Lower lobe of right lung (tissue), 2 donors: ENCODE data around the gene CAMK2D. TPM values are rescaled to one million over a fixed set of nuclear protein-coding genes. Genes with fewer than 3 reads are reported as not detected.
A peak's percentile ranks its signal among the peaks of the same experiment; 100 is the strongest.

Source experiments
- ATAC-seq, 2 donors: fragments of 200-7000 bp; cut with Tn5 transposase; one replicate each; pipeline ENCODE4 v1.9.1; 2020 to 2022; ENCODE audit warnings: mild to moderate bottlenecking in 2 of 2, moderate library complexity in 2 of 2
- DNase-seq: peaks from one replicate; pipeline ENCODE4 v3.0.0-alpha.2; 2020
- H3K27ac ChIP-seq: fragments of 200-600 bp; one replicate; pipeline ENCODE4 v1.8.0; 2022
- H3K27me3 ChIP-seq: fragments of 200-600 bp; one replicate; pipeline ENCODE4 v1.8.0; 2022; ENCODE audit warnings: low read depth
- H3K36me3 ChIP-seq: fragments of 200-600 bp; one replicate; pipeline ENCODE4 v1.8.0; 2022; ENCODE audit warnings: mild to moderate bottlenecking
- H3K4me1 ChIP-seq: fragments of 200-600 bp; one replicate; pipeline ENCODE4 v1.8.0; 2022
- H3K4me3 ChIP-seq: fragments of 200-600 bp; one replicate; pipeline ENCODE4 v1.8.0; 2022; ENCODE audit warnings: mild to moderate bottlenecking
- H3K9me3 ChIP-seq: fragments of 200-600 bp; one replicate; pipeline ENCODE4 v1.8.0; 2022
- intact Hi-C: fragments of 100-400 bp; cut with DNase I; formaldehyde crosslinking; loops from one replicate; pipeline ENCODE4 v1.11.0; 2022
- total RNA-seq: library from RNA; stranded (reverse); fragmentation: NEBNext Ultra II Directional; extraction: Animal tissue kit (Norgen Biotek cat#: 25700); gene quantifications from one replicate; pipeline ENCODE4 v1.2.1, GENCODE V29; 2021
- TF ChIP-seq, protein P1 (sequence below): fragments of 200-600 bp; IDR thresholded peaks from one replicate; pipeline ENCODE4 v1.8.0; 2022; ENCODE audit warnings: antibody characterized with exemption, mild to moderate bottlenecking
- donor health status: DM: no; HTN: yes; CAD: no; lungs with severe emphysema.

Gene CAMK2D
- total RNA-seq, 1 donor from 2014 or later: 40.7 TPM

DNA sequence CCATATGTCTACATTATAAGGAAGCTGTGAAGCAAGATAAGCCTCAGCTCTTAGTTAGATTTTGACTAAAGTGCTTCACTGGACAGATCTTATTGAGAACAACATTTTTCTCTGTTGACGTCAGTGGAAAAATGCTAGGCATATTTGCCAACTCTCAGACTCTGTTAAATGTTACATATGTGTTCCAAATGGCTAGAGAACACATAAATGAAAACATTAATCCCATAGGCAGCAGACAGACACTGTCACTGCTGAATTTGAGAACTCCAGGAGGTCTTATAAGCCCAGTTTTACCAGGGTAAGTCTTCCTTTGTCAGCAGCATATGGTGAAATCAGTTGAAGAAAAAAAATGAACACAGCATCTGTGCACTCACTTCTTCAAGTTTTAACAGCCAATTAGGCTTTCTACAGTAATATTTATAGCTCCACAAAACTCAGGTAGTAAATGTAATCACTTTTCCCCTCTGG lies 186.9 kb downstream of the CAMK2D start:
- no peaks in the 10 kb centered on the region for H3K9me3 ChIP-seq
- H3K27me3 ChIP-seq: no peaks in the 10 kb centered on the region
- no peak overlapping the region for H3K4me3 ChIP-seq
- H3K36me3 ChIP-seq: no peaks in the 10 kb centered on the region
- no peak for DNase-seq
- H3K27ac ChIP-seq: peak overlapping the region; percentile 27
- intact Hi-C loops: no loop called here
- peak; percentile 70 to 89 for ATAC-seq
- peaks cover 31% of the 10 kb centered on the region for H3K4me1 ChIP-seq
- TF ChIP-seq, protein P1, sequence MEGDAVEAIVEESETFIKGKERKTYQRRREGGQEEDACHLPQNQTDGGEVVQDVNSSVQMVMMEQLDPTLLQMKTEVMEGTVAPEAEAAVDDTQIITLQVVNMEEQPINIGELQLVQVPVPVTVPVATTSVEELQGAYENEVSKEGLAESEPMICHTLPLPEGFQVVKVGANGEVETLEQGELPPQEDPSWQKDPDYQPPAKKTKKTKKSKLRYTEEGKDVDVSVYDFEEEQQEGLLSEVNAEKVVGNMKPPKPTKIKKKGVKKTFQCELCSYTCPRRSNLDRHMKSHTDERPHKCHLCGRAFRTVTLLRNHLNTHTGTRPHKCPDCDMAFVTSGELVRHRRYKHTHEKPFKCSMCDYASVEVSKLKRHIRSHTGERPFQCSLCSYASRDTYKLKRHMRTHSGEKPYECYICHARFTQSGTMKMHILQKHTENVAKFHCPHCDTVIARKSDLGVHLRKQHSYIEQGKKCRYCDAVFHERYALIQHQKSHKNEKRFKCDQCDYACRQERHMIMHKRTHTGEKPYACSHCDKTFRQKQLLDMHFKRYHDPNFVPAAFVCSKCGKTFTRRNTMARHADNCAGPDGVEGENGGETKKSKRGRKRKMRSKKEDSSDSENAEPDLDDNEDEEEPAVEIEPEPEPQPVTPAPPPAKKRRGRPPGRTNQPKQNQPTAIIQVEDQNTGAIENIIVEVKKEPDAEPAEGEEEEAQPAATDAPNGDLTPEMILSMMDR: no peak

DNA sequence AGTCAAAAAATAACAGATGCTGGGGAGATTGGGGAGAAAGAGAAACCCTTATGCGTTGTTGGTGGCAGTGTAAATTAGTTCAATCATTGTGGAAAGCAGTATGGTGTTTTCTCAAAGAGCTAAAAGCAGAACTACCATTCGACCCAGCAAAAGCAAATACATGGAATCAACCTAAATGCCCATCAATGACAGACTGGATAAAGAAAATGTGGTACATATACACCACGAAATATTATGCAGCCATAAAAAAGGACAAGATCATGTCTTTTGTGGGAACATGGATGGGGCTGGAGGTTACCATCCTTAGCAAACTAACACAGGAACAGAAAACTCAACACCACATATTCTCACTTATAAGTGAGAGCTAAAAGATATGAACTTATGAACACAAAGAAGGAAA lies 188.9 kb downstream of the CAMK2D start:
- no peak for ATAC-seq
- no peak for DNase-seq
- Histone ChIP-seq H3K4me3 (no peak overlapping the region), H3K27me3 (no peaks in the 10 kb centered on the region), H3K9me3 (no peaks in the 10 kb centered on the region), H3K4me1 (peaks cover 31% of the 10 kb centered on the region), H3K36me3 (no peaks in the 10 kb centered on the region), H3K27ac (no peak overlapping the region)
- TF ChIP-seq, protein P1: no peak
- intact Hi-C loops: no loop called here

DNA sequence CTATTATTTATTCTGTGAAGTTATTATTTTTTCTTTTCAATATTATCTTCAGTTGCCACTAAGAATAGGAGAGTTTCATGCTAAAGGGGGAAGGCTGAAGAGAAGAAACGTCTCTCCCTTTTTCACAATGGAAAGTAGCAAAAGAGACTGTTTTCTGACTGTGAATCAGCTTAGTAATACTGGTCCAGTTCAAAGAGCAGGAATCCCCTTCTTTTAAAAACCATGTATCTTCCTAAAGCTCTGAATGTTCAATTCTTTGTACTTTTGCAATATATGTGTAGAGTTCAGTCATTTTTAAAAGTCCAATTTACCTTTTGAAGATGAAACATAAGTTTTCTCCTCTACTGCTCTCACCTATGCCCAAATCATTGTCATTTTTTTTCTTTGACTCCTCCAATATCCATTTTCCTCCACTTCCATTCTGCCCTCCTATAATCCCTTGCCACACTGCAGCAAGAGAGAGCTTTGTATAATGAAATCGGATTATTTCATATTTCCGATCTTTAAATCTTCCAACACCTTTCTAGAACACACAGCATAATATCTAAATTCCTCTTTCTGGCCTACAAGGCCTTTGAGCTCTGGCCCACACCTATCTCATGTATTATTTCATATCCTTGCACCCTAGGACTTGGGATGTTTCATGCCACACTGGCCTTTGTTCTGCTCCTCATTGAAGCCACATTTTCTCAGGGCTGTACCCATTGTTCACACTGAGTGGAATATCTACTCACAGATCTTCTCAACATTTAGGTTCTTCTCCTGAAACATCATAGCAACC lies 195.3 kb downstream of the CAMK2D start:
- ATAC-seq (no peak), DNase-seq (no peak)
- Histone ChIP-seq H3K4me1 (peaks cover 28% of the 10 kb centered on the region), H3K36me3 (no peaks in the 10 kb centered on the region), H3K27ac (no peak overlapping the region), H3K27me3 (no peaks in the 10 kb centered on the region), H3K9me3 (no peaks in the 10 kb centered on the region), H3K4me3 (no peak overlapping the region)
- intact Hi-C loops: no loop called here
- TF ChIP-seq, protein P1: no peak

DNA sequence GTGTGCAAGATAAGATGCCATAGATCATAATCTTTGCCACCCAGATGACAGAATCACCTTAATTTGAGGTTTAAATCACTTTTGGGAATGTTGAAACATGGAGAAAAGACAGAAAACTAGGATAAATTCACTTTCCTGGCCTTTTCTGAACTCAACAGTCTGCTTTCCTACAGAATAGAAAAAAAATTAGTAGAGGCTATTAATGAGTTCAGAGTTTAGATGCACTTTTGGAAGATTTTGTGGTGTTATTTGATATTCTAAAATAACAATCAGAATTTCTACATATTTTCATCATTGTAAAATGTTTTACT lies 195.9 kb downstream of the CAMK2D start:
- no peak overlapping the region for H3K4me3 ChIP-seq
- TF ChIP-seq, protein P1: no peak
- H3K27me3 ChIP-seq: no peaks in the 10 kb centered on the region
- H3K9me3 ChIP-seq: no peaks in the 10 kb centered on the region
- no peaks in the 10 kb centered on the region for H3K36me3 ChIP-seq
- no peak overlapping the region for H3K27ac ChIP-seq
- ATAC-seq (no peak), DNase-seq (no peak)
- intact Hi-C loops: no loop called here
- peaks cover 28% of the 10 kb centered on the region for H3K4me1 ChIP-seq

DNA sequence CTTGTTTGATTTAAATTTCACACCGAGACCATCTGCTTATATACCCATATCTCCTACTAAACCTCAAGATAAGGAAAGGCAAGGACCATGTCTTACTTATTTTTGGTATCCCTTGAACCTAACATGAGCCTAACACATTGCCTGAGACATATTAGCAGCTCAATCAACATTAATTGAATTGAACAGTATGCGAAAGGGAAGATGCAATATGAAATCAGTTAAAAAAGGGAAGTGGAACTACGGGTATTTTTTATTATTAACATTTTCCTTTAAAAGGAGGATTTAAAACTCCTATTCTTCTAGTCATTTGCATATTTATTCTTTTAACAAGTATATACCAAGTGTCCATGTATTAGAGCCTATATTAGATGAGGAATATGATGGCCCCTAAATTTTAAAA lies 197.0 kb downstream of the CAMK2D start:
- no peak overlapping the region for H3K27ac ChIP-seq
- TF ChIP-seq, protein P1: no peak
- no peak for ATAC-seq
- H3K27me3 ChIP-seq: no peaks in the 10 kb centered on the region
- no peaks in the 10 kb centered on the region for H3K36me3 ChIP-seq
- DNase-seq: no peak
- intact Hi-C loops: no loop called here
- H3K4me1 ChIP-seq: peaks cover 28% of the 10 kb centered on the region
- no peak overlapping the region for H3K4me3 ChIP-seq
- no peaks in the 10 kb centered on the region for H3K9me3 ChIP-seq
